ENCODE results near the gene MEGF11.

GRCh38 chr15:66237513-66238235 lies 15.9 kb downstream of the MEGF11 start:
- no peak for TF ChIP-seq CTCF (IDR thresholded peaks at IDR 0.05)
- TF ChIP-seq EP300 (IDR thresholded peaks at IDR 0.05): no peak
- no peak for TF ChIP-seq POLR2A (IDR thresholded peaks at IDR 0.05; ENCODE audit: low read depth)
